ENCODE measurements around the gene DHX16.

Gene DHX16

GRCh38 chr6:30626484-30627366 lies 46.1 kb downstream of the DHX16 start, which contains the start of gene ATAT1:
TSS of gene ATAT1 (plus strand) at chr6:30626874.
- peak; percentile 78 to 81 for DNase-seq (ENCODE audit: low read depth in 2 of 2)

GRCh38 chr6:30625511-30625910 lies 47.3 kb downstream of the DHX16 start:
- no peak for DNase-seq (ENCODE audit: low read depth in 2 of 2)

GRCh38 chr6:30619561-30619960 lies 53.2 kb downstream of the DHX16 start:
- DNase-seq (ENCODE audit: low read depth in 2 of 2) = no peak

GRCh38 chr6:30618270-30618797 lies 54.5 kb downstream of the DHX16 start:
- DNase-seq (ENCODE audit: low read depth in 2 of 2) = no peak

- DNase-seq (ENCODE audit: low read depth in 2 of 2) = peak; percentile 96
Measured at GRCh38 chr6:30617565-30618269, 55.1 kb downstream of the DHX16 start, which contains the start of gene MRPS18B. TSS of gene MRPS18B (plus strand) at chr6:30617840. CDS start at chr6:30617866, 26 bp downstream.

GRCh38 chr6:30616811-30617564 lies 55.8 kb downstream of the DHX16 start, which contains the start of gene PPP1R10:
TSS of gene PPP1R10 (minus strand) at chr6:30617243. CDS start at chr6:30609944, 7,299 bp downstream.
- peak; percentile 97 to 98 for DNase-seq (ENCODE audit: low read depth in 2 of 2)

- no peak for DNase-seq (ENCODE audit: low read depth in 2 of 2)
Measured at GRCh38 chr6:30615958-30616810, 56.6 kb downstream of the DHX16 start.

- no peak for DNase-seq (ENCODE audit: low read depth in 2 of 2)
Measured at GRCh38 chr6:30615219-30615957, 57.4 kb downstream of the DHX16 start.

GRCh38 chr6:30614843-30615218 lies 58.0 kb downstream of the DHX16 start:
- DNase-seq (ENCODE audit: low read depth in 2 of 2) = peak; percentile 70 to 74

- no peak for DNase-seq (ENCODE audit: low read depth in 2 of 2)
Measured at GRCh38 chr6:30614044-30614842, 58.6 kb downstream of the DHX16 start.

GRCh38 chr6:30613251-30614043 lies 59.4 kb downstream of the DHX16 start:
- no peak for DNase-seq (ENCODE audit: low read depth in 2 of 2)

- DNase-seq (ENCODE audit: low read depth in 2 of 2) = no peak
Measured at GRCh38 chr6:30612687-30613248, 60.0 kb downstream of the DHX16 start.

GRCh38 chr6:30612213-30612612 lies 60.6 kb downstream of the DHX16 start:
- DNase-seq (ENCODE audit: low read depth in 2 of 2) = no peak

GRCh38 chr6:30611856-30612194 lies 61.0 kb downstream of the DHX16 start:
- DNase-seq (ENCODE audit: low read depth in 2 of 2) = no peak

GRCh38 chr6:30611150-30611855 lies 61.5 kb downstream of the DHX16 start:
- DNase-seq (ENCODE audit: low read depth in 2 of 2) = no peak

GRCh38 chr6:30610065-30610464 lies 62.7 kb downstream of the DHX16 start:
- DNase-seq (ENCODE audit: low read depth in 2 of 2) = no peak

GRCh38 chr6:30603961-30604360 lies 68.8 kb downstream of the DHX16 start:
- no peak for DNase-seq (ENCODE audit: low read depth in 2 of 2)
